ENCODE measurements around the gene CC2D1B. TPM values are rescaled to one million over a fixed set of nuclear protein-coding genes. Genes with fewer than 3 reads are reported as not detected.

CC2D1B gene
- total and polyA plus RNA-seq, 8 donors, result 11.6 to 81.0 (median 27.8) TPM

DNA sequence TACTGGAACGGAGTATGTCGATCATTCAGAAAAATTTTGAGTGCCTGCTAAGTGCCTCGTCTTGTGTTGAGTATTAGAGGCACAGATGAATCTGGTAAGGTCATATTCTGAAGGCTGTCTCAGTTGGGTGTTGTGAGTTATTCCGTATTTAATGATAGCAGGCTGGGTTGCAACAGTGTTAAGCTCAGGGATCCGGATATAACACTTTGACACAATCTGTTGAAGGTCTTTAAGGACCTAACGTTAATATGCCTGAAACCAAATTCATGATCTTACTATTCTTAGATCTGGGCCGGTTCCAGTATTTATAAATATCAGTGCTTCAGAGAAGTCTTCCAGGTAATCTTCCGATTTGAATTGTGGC lies 39.0 kb upstream of the CC2D1B start:
- intact Hi-C loops (cut with DNase I; ENCODE audit: low total_unique reads), result no loop called here
- peak overlapping the region; percentile 77 to 89 (median 78) for H3K4me3 ChIP-seq

DNA sequence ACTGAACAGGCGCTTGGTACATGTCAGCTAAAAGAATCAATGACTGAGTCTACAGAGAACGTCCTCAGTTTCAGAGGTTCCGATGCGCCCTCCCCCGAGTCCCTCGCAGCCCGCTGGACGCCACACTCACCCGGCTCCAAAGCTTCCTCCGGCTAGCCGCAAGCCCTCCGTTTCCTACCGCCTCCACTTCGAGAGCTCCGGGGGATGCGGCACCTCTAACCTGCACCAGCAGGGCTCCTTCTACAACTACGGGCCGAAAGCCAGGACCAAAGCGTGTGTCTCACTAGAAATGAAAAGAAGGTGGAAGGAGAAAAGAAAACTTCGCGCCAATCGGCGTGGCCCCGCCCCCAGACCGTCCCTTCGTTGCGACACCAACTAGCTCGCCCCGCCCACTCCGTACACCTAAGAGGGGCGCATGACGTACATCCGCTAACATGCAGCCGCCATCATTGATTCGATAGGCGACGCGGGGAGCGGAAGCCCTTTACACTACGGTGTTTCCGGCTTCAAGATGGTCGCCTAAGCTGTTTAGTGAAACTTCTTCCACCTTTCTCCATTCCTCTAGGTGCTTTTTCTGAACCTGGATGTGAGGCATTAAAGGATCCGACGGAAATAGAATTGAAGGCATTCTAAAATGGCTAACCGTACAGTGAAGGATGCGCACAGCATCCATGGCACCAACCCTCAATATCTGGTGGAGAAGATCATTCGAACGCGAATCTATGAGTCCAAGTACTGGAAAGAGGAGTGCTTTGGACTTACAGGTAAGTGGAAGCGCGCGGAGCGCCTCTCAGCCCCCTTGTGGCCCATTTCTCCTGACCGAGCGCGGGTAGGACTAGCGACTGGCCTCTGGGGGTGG lies 38.3 kb upstream of the CC2D1B start, which contains the start of the genes ORC1 and PRPF38A:
ORC1 (minus strand) TSS at position 308 of the 859 bp plus-strand sequence. CDS start 2,200 bp downstream, outside the sequence.
PRPF38A (plus strand) TSS at position 487 of the 859 bp plus-strand sequence; CDS start at position 635, 148 bp downstream.
- TF ChIP-seq EP300 (IDR thresholded peaks at IDR 0.05) (peak; percentile 33), POLR2A (IDR thresholded peaks at IDR 0.05) (no peak), POLR2AphosphoS5 (IDR thresholded peaks at IDR 0.05) (peak; percentile 87 to 96 (median 92))
- TF ChIP-seq, protein P1, sequence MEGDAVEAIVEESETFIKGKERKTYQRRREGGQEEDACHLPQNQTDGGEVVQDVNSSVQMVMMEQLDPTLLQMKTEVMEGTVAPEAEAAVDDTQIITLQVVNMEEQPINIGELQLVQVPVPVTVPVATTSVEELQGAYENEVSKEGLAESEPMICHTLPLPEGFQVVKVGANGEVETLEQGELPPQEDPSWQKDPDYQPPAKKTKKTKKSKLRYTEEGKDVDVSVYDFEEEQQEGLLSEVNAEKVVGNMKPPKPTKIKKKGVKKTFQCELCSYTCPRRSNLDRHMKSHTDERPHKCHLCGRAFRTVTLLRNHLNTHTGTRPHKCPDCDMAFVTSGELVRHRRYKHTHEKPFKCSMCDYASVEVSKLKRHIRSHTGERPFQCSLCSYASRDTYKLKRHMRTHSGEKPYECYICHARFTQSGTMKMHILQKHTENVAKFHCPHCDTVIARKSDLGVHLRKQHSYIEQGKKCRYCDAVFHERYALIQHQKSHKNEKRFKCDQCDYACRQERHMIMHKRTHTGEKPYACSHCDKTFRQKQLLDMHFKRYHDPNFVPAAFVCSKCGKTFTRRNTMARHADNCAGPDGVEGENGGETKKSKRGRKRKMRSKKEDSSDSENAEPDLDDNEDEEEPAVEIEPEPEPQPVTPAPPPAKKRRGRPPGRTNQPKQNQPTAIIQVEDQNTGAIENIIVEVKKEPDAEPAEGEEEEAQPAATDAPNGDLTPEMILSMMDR (IDR thresholded peaks at IDR 0.05), result peak in 4 of 7 experiments; percentile 10 to 62 (median 50)
- intact Hi-C loops (cut with DNase I; ENCODE audit: low total_unique reads), result no loop called here
- H3K4me1 ChIP-seq, result peaks cover 15 to 36% (median 29%) of the 10 kb centered on the region in 4 donors
- no peaks in the 10 kb centered on the region for H3K9me3 ChIP-seq
- peak within 1 kb of the TSS; percentile 77 to 89 (median 78) for H3K4me3 ChIP-seq
- H3K36me3 ChIP-seq, result peaks cover 16 to 34% (median 34%) of the 10 kb centered on the region in 4 donors
- H3K27ac ChIP-seq, result peak within 1 kb of the TSS; percentile 88 to 94 (median 92)
- H3K27me3 ChIP-seq, result no peaks in the 10 kb centered on the region
- peak; percentile 99 for DNase-seq
- WGBS, 5 donors, result 0 to 1% (median 0%) methylated on average over 55 to 57 of the region's 57 CpGs

More for the DNA sequence above, 39.0 kb upstream of the CC2D1B start:
- Histone ChIP-seq H3K9me3 (no peaks in the 10 kb centered on the region), H3K36me3 (peaks cover 20 to 40% (median 40%) of the 10 kb centered on the region in 4 donors), H3K27ac (peak overlapping the region; percentile 88 to 94 (median 92)), H3K4me1 (peaks cover 15 to 36% (median 29%) of the 10 kb centered on the region in 4 donors), H3K27me3 (no peaks in the 10 kb centered on the region)
- no peak for TF ChIP-seq POLR2A (IDR thresholded peaks at IDR 0.05)
- TF ChIP-seq, protein P1 (IDR thresholded peaks at IDR 0.05), result peak in 1 of 7 experiments; percentile 1
- DNase-seq, result no peak
- 1 to 4% (median 2%) methylated on average over 8 of the region's 8 CpGs for WGBS, 5 donors

DNA sequence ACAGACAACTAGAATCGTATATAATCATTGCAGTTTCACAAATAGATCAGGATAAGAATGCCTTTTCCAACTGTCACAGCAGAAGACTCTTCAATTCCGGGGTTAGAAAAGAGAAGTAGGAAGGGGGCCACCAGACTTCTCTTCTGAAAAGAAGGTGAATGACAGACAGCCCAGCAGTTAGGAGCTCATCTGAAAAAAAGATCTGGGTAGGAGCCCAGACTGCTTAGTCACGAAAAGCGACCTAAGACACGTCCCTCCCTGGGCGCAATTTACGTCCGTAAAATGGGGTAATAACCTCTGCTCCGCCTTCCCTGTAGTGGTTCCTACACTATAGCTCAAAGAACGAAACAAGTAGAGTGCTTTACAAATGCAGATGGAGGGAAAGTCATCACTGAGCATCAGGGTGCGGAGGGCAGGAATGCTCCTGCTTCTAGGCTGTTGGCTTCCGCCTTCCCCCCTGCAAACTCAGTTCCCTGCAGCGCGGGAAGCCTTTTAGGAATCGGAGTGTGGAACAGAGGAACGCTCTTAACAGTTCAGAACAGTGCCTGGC lies 37.6 kb upstream of the CC2D1B start:
- Histone ChIP-seq H3K9me3 (no peaks in the 10 kb centered on the region), H3K27me3 (no peaks in the 10 kb centered on the region), H3K4me1 (peaks cover 15 to 36% (median 29%) of the 10 kb centered on the region in 4 donors), H3K36me3 (peaks cover 9 to 27% (median 27%) of the 10 kb centered on the region in 4 donors), H3K27ac (peak overlapping the region; percentile 37 to 94 (median 92)), H3K4me3 (peak overlapping the region; percentile 77 to 89 (median 78))
- intact Hi-C loops (cut with DNase I; ENCODE audit: low total_unique reads), result no loop called here
- DNase-seq, result peak in 1 of 2 donors; percentile 60
- 0 to 1% (median 0%) methylated on average over 16 of the region's 16 CpGs for WGBS, 5 donors
- TF ChIP-seq POLR2AphosphoS5 (IDR thresholded peaks at IDR 0.05), result no peak
- TF ChIP-seq EP300 (IDR thresholded peaks at IDR 0.05), result no peak
- TF ChIP-seq, protein P1 (IDR thresholded peaks at IDR 0.05), result no peak

DNA sequence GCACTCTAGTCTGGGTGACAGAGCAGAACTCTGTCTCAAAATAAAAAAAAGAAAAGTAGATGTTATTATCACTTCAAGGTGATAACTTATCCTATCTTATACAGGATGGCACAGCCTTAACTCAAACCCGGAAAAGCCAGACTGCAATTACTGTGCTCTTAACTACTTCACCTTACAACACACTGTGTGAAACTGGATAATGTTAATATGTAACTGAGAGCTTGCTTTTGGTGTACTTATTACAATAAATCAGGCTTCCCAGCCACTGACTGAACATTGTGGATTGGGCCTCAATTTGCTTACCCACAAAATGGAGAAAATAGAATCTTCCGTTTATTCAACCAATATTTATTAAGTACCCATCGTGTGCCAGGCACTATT lies 36.8 kb upstream of the CC2D1B start:
- Histone ChIP-seq H3K27me3 (no peaks in the 10 kb centered on the region), H3K27ac (no peak overlapping the region), H3K9me3 (no peaks in the 10 kb centered on the region), H3K36me3 (peaks cover 5 to 19% (median 19%) of the 10 kb centered on the region in 4 donors), H3K4me1 (peaks cover 15 to 36% (median 29%) of the 10 kb centered on the region in 4 donors), H3K4me3 (no peak overlapping the region)
- intact Hi-C loops (cut with DNase I; ENCODE audit: low total_unique reads), result no loop called here
- WGBS, 5 donors, result 24 to 42% (median 34%) methylated on average over 3 of the region's 3 CpGs
- TF ChIP-seq, protein P1 (IDR thresholded peaks at IDR 0.05), result no peak
- no peak for TF ChIP-seq POLR2AphosphoS5 (IDR thresholded peaks at IDR 0.05)
- no peak for TF ChIP-seq EP300 (IDR thresholded peaks at IDR 0.05)
- TF ChIP-seq POLR2A (IDR thresholded peaks at IDR 0.05), result no peak
- peak in 1 of 2 donors; percentile 19 for DNase-seq
